Motor neuron (in vitro differentiated cells): ENCODE data around the gene LSP1. TPM values are rescaled to one million over a fixed set of nuclear protein-coding genes. Genes with fewer than 3 reads are reported as not detected.
"Not testable (repeated sequence)": the region's sequence is repeated elsewhere in the genome, so short reads cannot be mapped to it uniquely, and the experiment has no call there.

Source experiments
- ATAC-seq, 8 experiments: fragments of 200-7000 bp; cut with Tn5 transposase; replicated peaks in 6 of 8; 2 replicates each; pipeline ENCODE4 v1.8.0; 2021; ENCODE audit warnings: mild to moderate bottlenecking in 8 of 8, moderate library complexity in 8 of 8
- H3K27ac ChIP-seq, 2 donors: fragments of 250-450 bp; sonication (Bioruptor Pico); 2 replicates each; pipeline ENCODE4 v1.9.0; 2021; ENCODE audit warnings: antibody characterized with exemption in 2 of 2, mild to moderate bottlenecking in 2 of 2, moderate library complexity in 1 of 2
- H3K4me1 ChIP-seq, 2 donors: fragments of 250-450 bp; sonication (Bioruptor Pico); replicated peaks in 1 of 2; 2 replicates each; pipeline ENCODE4 v1.6.1; 2021; ENCODE audit warnings: antibody characterized with exemption in 2 of 2, mild to moderate bottlenecking in 2 of 2, moderate library complexity in 1 of 2
- H3K4me3 ChIP-seq, 5 donors: fragments of 250-450 bp; sonication (Bioruptor Pico); 2 replicates each; pipeline ENCODE4 v1.9.0; 2021; ENCODE audit warnings: antibody characterized with exemption in 5 of 5, mild to moderate bottlenecking in 5 of 5, moderate library complexity in 4 of 5
- WGBS, 10 experiments: fragments of 450-650 bp; shearing (Covaris generic); methylation state at CpG; one replicate each; pipeline ENCODE4 v1.0.0; 2022; 5-methylcytosine and 5-hydroxymethylcytosine counted together
- in situ Hi-C, 9 experiments: fragments of 400-800 bp; cut with MboI; loops; one replicate each; pipeline ENCODE4 v1.15.0; 2021; ENCODE audit warnings: low sequenced_read_pairs in 9 of 9, low pct_unique_long_range_greater_than_20kb in 2 of 9; ENCODE audit not compliant: unreplicated experiment in 9 of 9
- total RNA-seq, 8 experiments: library from RNA; unstranded; fragments of 300-600 nt; gene quantifications; 2 replicates each; pipeline versions ENCODE4 v1.2.3 to v1.2.4, GENCODE V29; 2022

Gene LSP1, protein sequence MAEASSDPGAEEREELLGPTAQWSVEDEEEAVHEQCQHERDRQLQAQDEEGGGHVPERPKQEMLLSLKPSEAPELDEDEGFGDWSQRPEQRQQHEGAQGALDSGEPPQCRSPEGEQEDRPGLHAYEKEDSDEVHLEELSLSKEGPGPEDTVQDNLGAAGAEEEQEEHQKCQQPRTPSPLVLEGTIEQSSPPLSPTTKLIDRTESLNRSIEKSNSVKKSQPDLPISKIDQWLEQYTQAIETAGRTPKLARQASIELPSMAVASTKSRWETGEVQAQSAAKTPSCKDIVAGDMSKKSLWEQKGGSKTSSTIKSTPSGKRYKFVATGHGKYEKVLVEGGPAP
- total RNA-seq: 10 to 100 TPM in 1 of 8 experiments, 1 to 10 TPM in 3, under 1 TPM in 4; 0.05 to 12.9 (median 0.88) TPM

DNA sequence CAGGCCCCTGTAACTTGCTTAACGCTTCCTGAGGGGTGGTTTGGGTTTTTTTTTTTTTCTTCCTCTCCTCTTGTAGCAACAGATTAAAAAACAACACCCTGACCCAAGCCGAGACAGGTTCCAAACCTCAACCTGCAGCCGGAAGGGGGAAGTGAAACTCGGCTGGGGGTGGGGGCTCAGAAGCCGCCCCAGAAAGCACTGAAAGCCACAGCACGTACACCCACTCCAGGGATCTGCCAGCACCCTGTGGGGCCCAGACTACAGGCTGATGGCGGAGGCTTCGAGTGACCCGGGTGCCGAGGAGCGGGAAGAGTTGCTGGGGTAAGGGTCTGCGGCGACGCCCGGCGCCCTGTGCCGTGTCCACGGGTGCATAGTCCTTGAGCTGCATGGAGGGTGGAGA is at the start of gene LSP1:
LSP1 (plus strand) TSS at position 208 of the 400 bp plus-strand sequence; CDS start at position 269, 61 bp downstream.
- 69 to 100% (median 75%) methylated on average over 1 to 7 of the region's 18 CpGs; no CpG with 5 or more reads in 5 of the 10 experiments for WGBS, 10 experiments
- in situ Hi-C loops: no loop called here

DNA sequence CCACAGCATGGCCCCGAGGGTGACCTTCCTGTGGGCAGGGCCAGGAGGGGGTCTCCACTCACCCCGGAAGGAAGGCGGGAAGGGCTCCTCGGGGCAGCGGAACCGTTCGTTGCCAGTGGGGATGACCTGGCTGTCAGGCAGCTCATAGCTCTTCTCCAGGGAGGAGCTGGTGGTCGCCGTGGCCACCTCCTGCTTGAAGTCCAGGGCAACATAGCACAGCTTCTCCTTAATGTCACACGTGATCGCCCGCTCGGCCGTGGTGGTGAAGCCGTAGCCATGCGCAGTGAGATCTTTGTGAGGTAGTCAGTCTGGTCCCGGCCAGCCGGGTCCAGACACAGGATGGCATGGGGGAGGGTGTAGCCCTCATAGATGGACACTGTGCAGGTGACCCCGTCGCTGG is 49.6 kb upstream of the LSP1 start:
- in situ Hi-C loops: loop anchor here in 3 of 9 experiments (25.0 kb wide), 1 partner anchor 91 kb away; no protein-coding TSS in a partner anchor

More for the DNA sequence above, at the start of gene LSP1:
- Histone ChIP-seq H3K4me1 (no peaks in the 10 kb centered on the region), H3K27ac (no peak within 1 kb of the TSS), H3K4me3 (no peak within 1 kb of the TSS)
- no peak for ATAC-seq

DNA sequence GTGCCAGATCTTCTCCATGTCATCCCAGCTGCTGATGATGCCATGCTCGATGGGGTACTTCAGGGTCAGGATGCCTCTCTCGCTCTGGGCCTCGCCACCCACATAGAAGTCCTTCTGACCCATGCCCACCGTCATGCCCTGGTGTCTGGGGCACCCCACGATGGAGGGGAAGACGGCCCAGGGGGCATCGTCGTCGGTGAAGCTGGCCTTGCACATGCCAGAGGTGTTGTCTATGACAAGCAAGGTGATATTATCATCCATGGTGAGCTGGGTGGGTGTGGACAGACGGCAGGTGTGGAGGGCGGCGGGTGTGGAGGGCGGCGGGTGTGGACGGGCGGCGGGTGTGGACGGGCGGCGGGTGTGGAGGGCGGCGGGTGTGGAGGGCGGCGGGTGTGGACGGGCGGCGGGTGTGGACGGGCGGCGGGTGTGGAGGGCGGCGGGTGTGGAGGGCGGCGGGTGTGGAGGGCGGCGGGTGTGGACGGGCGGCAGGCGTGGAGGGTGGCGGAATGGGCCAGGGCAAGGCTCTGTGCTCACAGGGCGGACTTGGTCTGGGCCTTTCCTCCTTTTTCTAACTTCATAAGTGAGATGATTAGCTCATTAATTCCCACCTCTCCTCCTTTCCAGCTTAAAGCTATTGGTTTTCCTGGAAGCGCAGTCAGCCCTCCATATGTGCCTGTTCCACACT is 48.9 kb upstream of the LSP1 start:
- WGBS, 10 experiments: 60 to 90% (median 89%) methylated on average over 1 to 3 of the region's 42 CpGs; no CpG with 5 or more reads in 7 of the 10 experiments
- not testable (repeated sequence) for H3K4me1 ChIP-seq, H3K4me3 ChIP-seq, H3K27ac ChIP-seq, ATAC-seq
- in situ Hi-C loops: loop anchor here in 3 of 9 experiments (25.0 kb wide), 1 partner anchor 92 kb away; no protein-coding TSS in a partner anchor

More for the DNA sequence above, 49.6 kb upstream of the LSP1 start:
- 60 to 100% (median 90%) methylated on average over 1 to 7 of the region's 20 CpGs; no CpG with 5 or more reads in 6 of the 10 experiments for WGBS, 10 experiments
- Histone ChIP-seq H3K27ac (no peak overlapping the region), H3K4me3 (no peak overlapping the region), H3K4me1 (no peaks in the 10 kb centered on the region)
- no peak for ATAC-seq

DNA sequence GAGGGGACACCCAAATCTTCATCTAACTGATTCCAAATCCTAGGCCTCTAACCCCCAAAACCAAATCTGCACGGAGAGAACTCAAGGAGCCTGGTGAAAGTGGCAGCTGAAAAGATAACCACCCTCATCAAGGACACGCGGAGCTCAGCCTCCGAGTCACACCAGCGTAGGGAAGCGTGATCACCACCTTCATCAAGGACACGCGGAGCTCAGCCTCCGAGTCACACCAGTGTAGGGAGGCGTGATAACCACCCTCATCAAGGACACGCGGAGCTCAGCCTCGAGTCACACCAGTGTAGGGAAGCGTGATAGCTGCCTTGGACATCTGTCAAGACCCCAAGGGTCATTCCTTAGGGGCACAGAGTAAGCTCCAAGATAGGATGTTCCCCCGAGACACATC is 47.4 kb upstream of the LSP1 start:
- in situ Hi-C loops: loop anchor here in 3 of 9 experiments (25.0 kb wide), 1 partner anchor 93 kb away; no protein-coding TSS in a partner anchor
- Histone ChIP-seq H3K27ac (no peak overlapping the region), H3K4me1 (no peaks in the 10 kb centered on the region), H3K4me3 (no peak overlapping the region)
- WGBS, 10 experiments: 29 to 100% (median 88%) methylated on average over 1 to 5 of the region's 15 CpGs; no CpG with 5 or more reads in 4 of the 10 experiments
- ATAC-seq: no peak

DNA sequence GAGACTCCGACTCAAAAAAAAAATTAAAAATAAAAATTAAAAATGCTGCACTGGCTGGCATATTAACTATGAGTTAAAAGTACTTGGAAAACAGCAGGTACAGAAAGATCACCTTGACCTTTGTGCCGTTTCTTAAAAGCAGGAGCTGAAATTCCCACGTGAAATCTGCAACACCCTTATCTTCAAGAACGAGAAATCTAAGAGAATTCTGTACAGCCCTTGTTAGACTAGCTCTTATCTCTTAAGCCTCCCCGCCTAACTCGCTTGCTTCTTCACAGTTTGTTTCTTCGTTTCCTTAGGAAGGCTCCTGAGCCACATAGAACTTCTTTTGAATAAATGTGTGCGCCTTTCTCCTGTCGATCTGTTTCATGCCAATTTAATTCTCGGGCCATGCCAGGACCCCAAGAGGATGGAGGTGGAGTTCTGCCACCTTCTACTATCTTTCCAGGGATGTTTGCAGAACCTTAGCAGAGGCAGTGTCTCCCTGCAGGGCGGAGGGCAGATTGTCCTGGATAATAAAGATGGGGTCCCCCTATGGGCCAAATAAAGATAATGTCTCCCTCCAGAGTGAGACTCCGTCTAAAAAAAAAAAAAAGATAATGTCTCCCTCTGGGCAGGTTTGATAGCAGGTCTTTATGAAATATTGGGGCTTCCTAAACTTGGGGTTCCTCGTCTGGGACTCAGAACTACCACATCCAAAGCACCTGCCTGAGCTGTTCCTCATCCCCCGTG is 45.5 kb upstream of the LSP1 start:
- 33 to 74% (median 66%) methylated on average over 1 to 14 of the region's 14 CpGs for WGBS, 10 experiments
- H3K27ac ChIP-seq: no peak overlapping the region
- peak in 1 of 8 experiments; percentile 24 for ATAC-seq
- no peak overlapping the region for H3K4me3 ChIP-seq
- H3K4me1 ChIP-seq: no peaks in the 10 kb centered on the region
- in situ Hi-C loops: loop anchor here in 3 of 9 experiments (25.0 kb wide), 1 partner anchor 95 kb away; no protein-coding TSS in a partner anchor

DNA sequence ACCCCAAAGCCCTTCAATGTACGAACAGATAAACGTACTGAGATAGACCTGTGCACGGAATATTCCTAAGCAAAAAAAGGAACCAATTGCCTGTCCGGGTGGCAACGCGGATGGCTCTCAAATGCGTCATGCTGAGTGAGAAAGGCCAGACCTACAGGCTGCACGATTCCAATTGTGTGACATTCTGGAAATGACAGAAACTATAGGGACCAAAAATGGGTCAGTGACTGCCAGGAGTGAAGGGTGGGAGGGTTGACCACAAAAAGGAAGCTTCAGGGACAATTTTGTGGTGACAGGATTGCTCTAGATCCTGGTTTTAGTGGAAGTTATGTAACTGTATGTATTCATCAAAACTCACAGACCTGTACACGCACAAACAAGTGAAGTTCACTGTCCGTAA is 42.1 kb upstream of the LSP1 start:
- in situ Hi-C loops: loop anchor here in 4 of 9 experiments (10.0 to 25.0 kb wide), 2 partner anchors 98 to 106 kb away; no protein-coding TSS in a partner anchor
- no peak for ATAC-seq
- H3K4me1 ChIP-seq: no peaks in the 10 kb centered on the region
- H3K4me3 ChIP-seq: no peak overlapping the region
- 29 to 100% (median 68%) methylated on average over 1 to 10 of the region's 10 CpGs; no CpG with 5 or more reads in 1 of the 10 experiments for WGBS, 10 experiments
- H3K27ac ChIP-seq: no peak overlapping the region

DNA sequence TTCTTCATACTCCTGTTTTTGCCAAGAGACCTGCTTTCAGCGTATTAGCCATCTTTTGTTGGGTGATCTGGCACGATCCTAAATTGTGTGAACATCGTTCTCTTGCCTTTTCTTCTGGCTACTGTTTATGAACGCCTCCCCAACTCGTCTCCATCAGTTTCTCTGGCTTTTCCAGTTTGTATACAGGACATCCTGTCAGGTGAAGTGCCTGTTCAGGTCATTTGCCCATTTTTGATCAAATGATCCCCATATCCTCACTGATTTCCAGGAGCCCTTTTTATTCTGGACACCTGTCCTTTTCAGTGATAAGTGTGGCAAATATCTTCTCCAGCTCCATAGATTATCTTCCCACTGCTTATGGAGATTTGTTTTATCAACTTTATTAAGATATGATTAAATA is 40.6 kb upstream of the LSP1 start:
- H3K4me3 ChIP-seq: no peak overlapping the region
- in situ Hi-C loops: loop anchor here in 4 of 9 experiments (10.0 to 25.0 kb wide), 2 partner anchors 100 to 107 kb away; no protein-coding TSS in a partner anchor
- WGBS, 10 experiments: 0 to 100% (median 60%) methylated on average over 1 to 5 of the region's 5 CpGs
- no peak for ATAC-seq
- H3K27ac ChIP-seq: no peak overlapping the region
- no peaks in the 10 kb centered on the region for H3K4me1 ChIP-seq

DNA sequence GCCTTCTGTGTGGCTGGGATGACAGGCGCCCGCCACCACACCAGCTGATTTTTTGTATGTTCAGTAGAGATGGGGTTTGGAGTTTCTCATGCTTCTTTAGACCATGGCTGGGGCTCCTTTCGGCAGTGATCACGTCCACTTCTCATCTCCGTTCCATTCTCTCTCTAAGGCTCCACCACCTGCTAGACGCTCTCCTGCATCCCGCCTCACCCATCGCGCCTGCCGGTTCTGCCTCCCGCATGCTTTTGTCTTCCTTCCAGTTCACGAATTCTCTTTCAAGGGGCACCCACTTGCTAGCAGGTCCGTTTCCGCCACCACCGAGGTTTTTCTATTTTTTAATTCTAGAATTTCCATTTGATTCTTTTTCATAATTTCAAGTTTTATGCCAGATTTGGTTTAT is 40.1 kb upstream of the LSP1 start:
- ATAC-seq: no peak
- in situ Hi-C loops: loop anchor here in 4 of 9 experiments (10.0 to 25.0 kb wide), 2 partner anchors 100 to 108 kb away; no protein-coding TSS in a partner anchor
- 65 to 97% (median 83%) methylated on average over 4 to 15 of the region's 15 CpGs; no CpG with 5 or more reads in 1 of the 10 experiments for WGBS, 10 experiments

DNA sequence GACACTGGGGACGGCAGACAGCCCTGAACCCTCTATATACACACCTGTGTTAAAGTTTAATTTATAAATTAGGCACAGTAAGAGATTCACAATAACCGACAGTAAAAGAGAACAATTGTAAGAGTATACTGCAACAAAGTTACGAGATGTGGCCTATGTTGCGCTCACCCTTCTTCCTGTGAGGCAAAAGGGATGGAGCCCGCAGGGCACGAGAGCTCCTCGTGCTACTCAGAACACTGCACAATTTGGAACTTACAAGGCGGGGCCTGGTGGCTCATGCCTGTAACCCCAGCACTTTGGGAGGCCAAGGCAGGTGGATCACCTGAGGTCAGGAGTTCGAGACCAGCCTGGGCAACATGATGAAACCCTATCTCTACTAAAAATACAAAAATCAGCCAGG is 39.5 kb upstream of the LSP1 start:
- H3K27ac ChIP-seq, ATAC-seq, H3K4me1 ChIP-seq, H3K4me3 ChIP-seq: not testable (repeated sequence)
- 29 to 100% (median 80%) methylated on average over 1 to 8 of the region's 9 CpGs; no CpG with 5 or more reads in 2 of the 10 experiments for WGBS, 10 experiments
- in situ Hi-C loops: loop anchor here in 4 of 9 experiments (10.0 to 25.0 kb wide), 2 partner anchors 101 to 109 kb away; no protein-coding TSS in a partner anchor

More for the DNA sequence above, 40.1 kb upstream of the LSP1 start:
- Histone ChIP-seq H3K4me1 (no peaks in the 10 kb centered on the region), H3K4me3 (no peak overlapping the region), H3K27ac (no peak overlapping the region)

DNA sequence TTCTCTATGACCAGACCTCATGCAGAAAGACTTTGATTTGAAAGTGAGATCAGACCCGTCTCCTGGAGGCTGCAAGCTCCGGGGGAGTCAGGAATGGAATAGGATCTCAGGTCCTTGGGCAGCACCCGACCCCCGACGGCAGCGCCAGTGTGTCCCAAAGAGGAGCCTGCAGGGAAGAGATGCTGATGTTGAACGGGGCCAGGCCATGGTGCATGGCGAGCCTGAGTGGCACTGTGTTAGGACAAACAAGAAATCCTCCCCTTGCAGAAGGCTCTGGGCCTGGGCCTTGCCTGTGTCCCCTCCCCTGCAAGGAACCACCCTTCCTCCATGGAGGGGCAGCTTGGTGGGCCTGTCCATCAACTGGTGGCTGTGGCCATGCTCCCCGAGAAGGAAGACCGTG is 38.2 kb upstream of the LSP1 start:
- no peak overlapping the region for H3K4me3 ChIP-seq
- 67 to 81% (median 80%) methylated on average over 3 to 10 of the region's 10 CpGs; no CpG with 5 or more reads in 6 of the 10 experiments for WGBS, 10 experiments
- ATAC-seq: no peak
- in situ Hi-C loops: loop anchor here in 4 of 9 experiments (10.0 to 25.0 kb wide), 2 partner anchors 102 to 110 kb away; no protein-coding TSS in a partner anchor
- no peaks in the 10 kb centered on the region for H3K4me1 ChIP-seq
- H3K27ac ChIP-seq: no peak overlapping the region

DNA sequence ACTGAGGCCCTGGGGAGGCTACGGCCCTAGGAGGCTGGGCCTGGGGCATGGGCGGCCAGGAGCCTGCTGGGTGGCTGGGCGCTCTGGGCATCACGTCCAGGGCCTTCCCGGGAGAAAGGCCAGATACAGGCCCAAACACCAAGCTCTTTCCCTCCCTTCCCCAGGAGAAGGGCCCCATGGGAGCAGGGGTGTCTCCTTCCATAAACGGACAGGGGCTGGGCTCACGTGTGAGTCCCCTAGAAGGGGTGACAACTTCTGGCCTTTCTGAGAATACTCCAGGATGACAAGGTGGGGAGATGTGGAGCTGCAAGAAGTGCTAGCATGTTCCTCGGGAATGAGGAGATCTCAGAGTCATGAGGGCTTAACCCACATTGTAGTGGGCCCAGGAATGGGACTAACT is 37.6 kb upstream of the LSP1 start:
- Histone ChIP-seq H3K4me1 (no peaks in the 10 kb centered on the region), H3K4me3 (no peak overlapping the region), H3K27ac (no peak overlapping the region)
- in situ Hi-C loops: loop anchor here in 4 of 9 experiments (10.0 to 25.0 kb wide), 2 partner anchors 103 to 111 kb away; no protein-coding TSS in a partner anchor
- no peak for ATAC-seq
- 42 to 67% methylated on average over 1 to 5 of the region's 8 CpGs; no CpG with 5 or more reads in 8 of the 10 experiments for WGBS, 10 experiments

DNA sequence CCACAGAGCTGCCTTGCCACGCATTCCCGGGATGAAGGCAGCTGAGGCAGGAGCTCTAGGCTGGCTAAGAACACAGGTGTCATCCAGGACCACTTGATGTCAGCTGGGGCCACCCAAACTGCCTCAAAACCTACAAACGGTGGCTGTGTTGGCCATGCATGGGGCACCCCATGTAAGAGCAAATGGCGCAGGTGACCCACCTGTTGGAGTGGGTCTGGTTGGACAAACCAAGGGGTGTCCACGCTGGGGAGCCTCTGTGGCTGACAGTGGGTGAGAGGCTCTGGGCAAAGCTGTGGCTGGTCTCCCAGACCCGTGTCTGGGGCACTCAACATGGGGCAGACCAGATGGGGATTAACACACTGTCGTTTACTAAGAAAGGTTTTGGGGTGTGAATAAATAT is 37.1 kb upstream of the LSP1 start:
- Histone ChIP-seq H3K27ac (no peak overlapping the region), H3K4me1 (no peaks in the 10 kb centered on the region), H3K4me3 (no peak overlapping the region)
- in situ Hi-C loops: loop anchor here in 4 of 9 experiments (10.0 to 25.0 kb wide), 2 partner anchors 103 to 111 kb away; no protein-coding TSS in a partner anchor
- 20 to 77% (median 58%) methylated on average over 1 to 4 of the region's 7 CpGs; no CpG with 5 or more reads in 4 of the 10 experiments for WGBS, 10 experiments
- ATAC-seq: no peak
